IMR-90 (cell line): ENCODE results near the gene LRP11. TPM values are rescaled to one million over a fixed set of nuclear protein-coding genes. Genes with fewer than 3 reads are reported as not detected.

Source experiments
- ATAC-seq: fragments of 200-7000 bp; cut with Tn5 transposase; 2 replicates; pipeline ENCODE4 v1.9.1; 2020; ENCODE audit warnings: low read depth, mild to moderate bottlenecking, moderate library complexity
- BruUV-seq: library from RNA; stranded (reverse); fragments of 400-500 nt; replicated peaks from 2 replicates; lab custom pipeline; 2021; lab: Mats Ljungman, UMichigan
- CTCF ChIA-PET: fragments of 300-600 bp; formaldehyde crosslinking; extraction: SDS; loops from one replicate; lab custom pipeline; 2021; ENCODE audit warnings: antibody characterized with exemption; lab: Yijun Ruan, JAX
- POLR2A ChIA-PET: fragments of 300-600 bp; sonication (Branson Sonifier 250); formaldehyde crosslinking; loops from one replicate; lab custom pipeline; 2022; ENCODE audit warnings: antibody characterized with exemption; ENCODE audit not compliant: unreplicated experiment; lab: Charles Lee
- DNase-seq: peaks from one replicate; pipeline ENCODE4 v3.0.0; 2013
- H2AFZ ChIP-seq: replicated peaks from 2 replicates; pipeline ENCODE3; 2013; ENCODE audit warnings: low read length, mild to moderate bottlenecking; ENCODE audit not compliant: poor library complexity
- H2AK5ac ChIP-seq: 2 replicates; pipeline ENCODE4 v1.6.1; 2013; ENCODE audit warnings: low read depth, low read length, inconsistent platforms
- H2AK9ac ChIP-seq: replicated peaks from 2 replicates; pipeline ENCODE3; 2013; ENCODE audit warnings: mild to moderate bottlenecking, low read depth, low read length, moderate library complexity; ENCODE audit not compliant: poor library complexity
- H2BK120ac ChIP-seq: 2 replicates; pipeline ENCODE4 v1.6.1; 2013; ENCODE audit warnings: low read depth, low read length, inconsistent platforms
- H2BK15ac ChIP-seq: 3 replicates; pipeline ENCODE4 v1.6.1; 2013; ENCODE audit warnings: low read depth, low read length, inconsistent platforms
- H2BK20ac ChIP-seq: 2 replicates; pipeline ENCODE4 v1.6.1; 2013; ENCODE audit warnings: low read depth, mild to moderate bottlenecking, inconsistent platforms, low read length, moderate library complexity
- H2BK5ac ChIP-seq: 2 replicates; pipeline ENCODE4 v1.6.1; 2013; ENCODE audit warnings: mild to moderate bottlenecking, low read depth, low read length, inconsistent platforms; ENCODE audit not compliant: poor library complexity, severe bottlenecking
- H3K14ac ChIP-seq: replicated peaks from 2 replicates; pipeline ENCODE4 v1.6.1; 2013; ENCODE audit warnings: low read depth, low read length, inconsistent platforms
- H3K18ac ChIP-seq: 2 replicates; pipeline ENCODE4 v1.6.1; 2013; ENCODE audit warnings: low read depth, low read length, control low read depth
- H3K23ac ChIP-seq: 2 replicates; pipeline ENCODE4 v1.6.1; 2013; ENCODE audit warnings: low read depth, low read length, inconsistent platforms
- H3K27ac ChIP-seq: 2 replicates; pipeline ENCODE4 v1.5.1; 2013; ENCODE audit warnings: mild to moderate bottlenecking, control low read depth, low read length; ENCODE audit not compliant: insufficient read depth
- H3K27me3 ChIP-seq: 2 replicates; pipeline ENCODE4 v1.6.1; 2013; ENCODE audit warnings: low read length; ENCODE audit not compliant: control insufficient read depth, insufficient read depth
- H3K36me3 ChIP-seq: 2 replicates; pipeline ENCODE4 v1.6.1; 2013; ENCODE audit warnings: low read length, mixed read lengths; ENCODE audit not compliant: control insufficient read depth, insufficient read depth
- H3K4ac ChIP-seq: 2 replicates; pipeline ENCODE4 v1.6.1; 2013; ENCODE audit warnings: low read depth, low read length, inconsistent platforms
- H3K4me1 ChIP-seq: 2 replicates; pipeline ENCODE4 v1.6.1; 2013; ENCODE audit warnings: low read length, mixed read lengths; ENCODE audit not compliant: control insufficient read depth, insufficient read depth
- H3K4me2 ChIP-seq: 2 replicates; pipeline ENCODE4 v1.6.1; 2013; ENCODE audit warnings: low read depth, mild to moderate bottlenecking, control low read depth, low read length, moderate library complexity
- H3K4me3 ChIP-seq: 2 replicates; pipeline ENCODE4 v1.5.1; 2013; ENCODE audit warnings: low read depth, mild to moderate bottlenecking, control low read depth, low read length, moderate library complexity; ENCODE audit not compliant: insufficient read depth
- H3K56ac ChIP-seq: 2 replicates; pipeline ENCODE4 v1.6.1; 2013; ENCODE audit warnings: low read length, inconsistent platforms; ENCODE audit not compliant: insufficient read depth; ENCODE audit errors: extremely low read depth
- H3K79me1 ChIP-seq, 2 experiments: 2 replicates each; pipeline ENCODE4 v1.6.1; 2013; ENCODE audit warnings: low read length in 2 of 2, inconsistent platforms in 1 of 2, low read depth in 1 of 2
- H3K9ac ChIP-seq: 2 replicates; pipeline ENCODE4 v1.6.1; 2013; ENCODE audit warnings: low read depth, low read length, control low read depth
- H3K9me1 ChIP-seq: 2 replicates; pipeline ENCODE4 v1.6.1; 2013; ENCODE audit warnings: low read length, inconsistent platforms; ENCODE audit not compliant: insufficient read depth
- H3K9me3 ChIP-seq: 2 replicates; pipeline ENCODE4 v1.6.1; 2013; ENCODE audit warnings: low read length; ENCODE audit not compliant: control insufficient read depth, insufficient read depth
- H4K20me1 ChIP-seq: 2 replicates; pipeline ENCODE4 v1.6.1; 2013; ENCODE audit warnings: low read length, inconsistent platforms; ENCODE audit not compliant: insufficient read depth
- H4K5ac ChIP-seq: 2 replicates; pipeline ENCODE4 v1.6.1; 2013; ENCODE audit warnings: mild to moderate bottlenecking, low read depth, low read length, control low read depth
- H4K8ac ChIP-seq, 2 experiments: 2 replicates each; pipeline ENCODE4 v1.6.1; 2013; ENCODE audit warnings: low read depth in 2 of 2, low read length in 2 of 2, control low read depth in 1 of 2, inconsistent platforms in 1 of 2
- H4K91ac ChIP-seq: 2 replicates; pipeline ENCODE4 v1.6.1; 2013; ENCODE audit warnings: low read depth, low read length, inconsistent platforms; ENCODE audit not compliant: insufficient read depth
- FOS ChIP-seq: fragments of 150-350 bp; IDR thresholded peaks from 2 replicates; pipeline ENCODE4 v1.6.1; 2016; ENCODE audit warnings: low read depth, low read length
- MAFK ChIP-seq: IDR thresholded peaks from 2 replicates; pipeline ENCODE4 v1.6.1; 2012; ENCODE audit warnings: low read depth, low read length, improper control_type of control experiment
- WGBS, 2 experiments: methylation state at CpG; one replicate each; pipeline versions ENCODE4 v1.1.5 to v1.1.7; 2013; ENCODE audit warnings: missing lambda C conversion rate in 2 of 2; ENCODE audit not compliant: insufficient read length in 1 of 2; ENCODE audit errors: extremely low coverage in 2 of 2; 5-methylcytosine and 5-hydroxymethylcytosine counted together
- dilution Hi-C: fragments of 300-500 bp; cut with HindIII; formaldehyde crosslinking; loops from one replicate; pipeline ENCODE4 v1.14.3; 2018; ENCODE audit warnings: low sequenced_read_pairs; ENCODE audit not compliant: unreplicated experiment
- in situ Hi-C: fragments of 300-500 bp; cut with MboI; formaldehyde crosslinking; loops from 3 replicates; pipeline ENCODE4 v1.14.3; 2019; ENCODE audit warnings: low sequenced_read_pairs, inconsistent platforms, mixed read lengths
- intact Hi-C: fragments of 100-400 bp; cut with micrococcal nuclease; formaldehyde crosslinking; loops from 2 replicates; pipeline ENCODE4 v1.10.0; 2022
- polyA plus RNA-seq, 3 experiments: library from polyadenylated mRNA; depleted of rRNA; stranded (reverse); fragments of >200 nt; gene quantifications; 2 replicates each; pipeline ENCODE4 v1.2.3, GENCODE V29; 2012; ENCODE audit warnings: low replicate concordance in 1 of 3
- total RNA-seq: library from RNA; depleted of rRNA; stranded (reverse); fragments of >200 nt; gene quantifications from 2 replicates; pipeline ENCODE4 v1.2.3, GENCODE V29; 2012

LRP11 gene
- total and polyA plus RNA-seq, 2 of the 4 experiments (the other 2 are of a cell fraction): 48.8 to 63.8 TPM

DNA sequence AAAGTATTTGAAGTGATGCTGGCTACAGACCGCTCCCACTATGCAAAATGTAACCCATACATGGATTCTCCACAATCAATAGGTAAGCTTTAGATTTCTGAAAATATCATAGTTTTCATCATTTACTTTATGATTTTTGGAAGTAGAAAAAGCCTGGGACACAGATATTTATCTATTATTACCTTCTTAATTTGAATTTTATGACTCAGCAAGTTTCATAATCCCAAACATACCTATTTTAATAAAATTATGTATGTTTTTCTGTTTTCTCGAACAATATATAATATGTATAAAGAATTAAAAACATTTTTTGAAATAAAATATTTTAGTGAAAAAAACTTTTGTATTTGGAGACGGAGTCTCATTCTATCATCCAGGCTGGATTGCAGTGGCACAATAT lies 93.0 kb downstream of the LRP11 start:
- TF ChIP-seq MAFK (0 out of 2 replicates have a peak, but pooled peaks have one; percentile 4), FOS (no peak)
- POLR2A ChIA-PET: no interaction called here
- Histone ChIP-seq H3K14ac (no peak overlapping the region), H2AK9ac (no peak overlapping the region), H3K27ac (no peak overlapping the region), H3K9me1 (no peaks in the 10 kb centered on the region; the same call in 1 of the 2 replicates), H4K8ac (no peak overlapping the region), H3K27me3 (no peaks in the 10 kb centered on the region), H2AFZ (no peak overlapping the region), H3K9me3 (0 out of 2 replicates have a peak, but pooled peaks cover under 1% of the 10 kb centered on the region), H2BK15ac (no peak overlapping the region), H3K23ac (no peak overlapping the region), H3K9ac (no peak overlapping the region), H4K91ac (no peak overlapping the region), H4K5ac (no peak overlapping the region), H2BK5ac (no peak overlapping the region), H2AK5ac (no peak overlapping the region), H3K36me3 (peaks cover 19% of the 10 kb centered on the region), H3K18ac (no peak overlapping the region), H4K20me1 (no peaks in the 10 kb centered on the region), H2BK20ac (no peak overlapping the region), H2BK120ac (no peak overlapping the region), H3K4me2 (no peak overlapping the region), H3K56ac (no peak overlapping the region), H3K79me1 (peaks cover 13 to 21% of the 10 kb centered on the region in 2 experiments), H3K4ac (no peak overlapping the region), H3K4me1 (no peaks in the 10 kb centered on the region), H3K4me3 (no peak overlapping the region)
- in situ Hi-C loops: no loop called here
- dilution Hi-C loops: no loop called here
- no peak for DNase-seq
- intact Hi-C loops: no loop called here
- CTCF ChIA-PET: interaction anchor here (0.6 kb wide), 1 partner anchor 13 kb away, joined by 5 read pairs; no protein-coding TSS in a partner anchor
- ATAC-seq: no peak
- no CpG with 5 or more reads among the region's 3 CpGs for WGBS, 2 experiments
- BruUV-seq: no TSS peak
